Neural cell (in vitro differentiated cells): ENCODE results near the gene TPSB2. TPM values are rescaled to one million over a fixed set of nuclear protein-coding genes. Genes with fewer than 3 reads are reported as not detected.
"Not testable (repeated sequence)": the region's sequence is repeated elsewhere in the genome, so short reads cannot be mapped to it uniquely, and the experiment has no call there.

Source experiments
- H2AFZ ChIP-seq: fragments of 200-600, 300-800 bp; sonication (generic), shearing (Covaris generic); 2 replicates; pipeline ENCODE4 v1.6.0; 2014; ENCODE audit warnings: low read depth, mild to moderate bottlenecking, antibody characterized with exemption, low read length, moderate library complexity
- H3F3A ChIP-seq: fragments of 200-600 bp; shearing (Covaris generic); 2 replicates; pipeline ENCODE4 v1.6.1; 2016; ENCODE audit warnings: mild to moderate bottlenecking, moderate library complexity, mixed read lengths, antibody characterized with exemption, low read length; ENCODE audit not compliant: insufficient read depth, poor library complexity, severe bottlenecking
- H3K27ac ChIP-seq: fragments of 200-600, 300-800 bp; sonication (generic), shearing (Covaris generic); 2 replicates; pipeline ENCODE4 v1.5.1; 2014; ENCODE audit warnings: mild to moderate bottlenecking, low read length, moderate library complexity
- H3K27me3 ChIP-seq: fragments of 300-800, 200-600 bp; sonication (generic), shearing (Covaris generic); 2 replicates; pipeline ENCODE4 v1.6.0; 2014; ENCODE audit warnings: mild to moderate bottlenecking, low read depth, low read length, moderate library complexity; ENCODE audit not compliant: insufficient read depth
- H3K36me3 ChIP-seq: fragments of 300-800, 200-600 bp; sonication (generic), shearing (Covaris generic); 2 replicates; pipeline ENCODE4 v1.5.1; 2014; ENCODE audit warnings: mild to moderate bottlenecking, antibody characterized with exemption, low read length, moderate library complexity; ENCODE audit not compliant: insufficient read depth
- H3K4me2 ChIP-seq: fragments of 300-800, 200-600 bp; sonication (generic), shearing (Covaris generic); 2 replicates; pipeline ENCODE4 v1.6.0; 2014; ENCODE audit warnings: mild to moderate bottlenecking, low read length
- H3K4me3 ChIP-seq: fragments of 300-800, 200-600 bp; sonication (generic), shearing (Covaris generic); 2 replicates; pipeline ENCODE4 v1.5.1; 2014; ENCODE audit warnings: mild to moderate bottlenecking, low read length, moderate library complexity
- H3K79me2 ChIP-seq: fragments of 200-600 bp; shearing (Covaris generic); replicated peaks from 2 replicates; pipeline ENCODE4 v1.6.0; 2014; ENCODE audit warnings: mild to moderate bottlenecking, low read length, moderate library complexity; ENCODE audit not compliant: insufficient read depth
- H3K9ac ChIP-seq: fragments of 300-800, 200-600 bp; sonication (generic), shearing (Covaris generic); 2 replicates; pipeline ENCODE4 v1.6.1; 2016; ENCODE audit warnings: mild to moderate bottlenecking, low read length, mixed read lengths
- H3K9me2 ChIP-seq: fragments of 200-600 bp; shearing (Covaris generic); 2 replicates; pipeline ENCODE4 v1.6.1; 2016; ENCODE audit warnings: mild to moderate bottlenecking, low read length, mixed read lengths; ENCODE audit not compliant: insufficient read depth
- H3K9me3 ChIP-seq: fragments of 200-600, 300-800 bp; sonication (generic), shearing (Covaris generic); 2 replicates; pipeline ENCODE4 v1.6.1; 2016; ENCODE audit warnings: mild to moderate bottlenecking, mixed run types, low read length, moderate library complexity, mixed read lengths
- H4K20me1 ChIP-seq: fragments of 200-600 bp; shearing (Covaris generic); 2 replicates; pipeline ENCODE4 v1.6.1; 2016; ENCODE audit warnings: mild to moderate bottlenecking, mixed run types; ENCODE audit not compliant: insufficient read depth
- polyA plus RNA-seq: library from polyadenylated mRNA; depleted of rRNA; stranded (reverse); fragments of >200 nt; gene quantifications from 2 replicates; pipeline ENCODE4 v1.2.3, GENCODE V29; 2014

TPSB2 gene
- polyA plus RNA-seq, 1 donor from 2014 or later = not detected

- H3K4me3 ChIP-seq, H3K36me3 ChIP-seq, H3F3A ChIP-seq, H3K9me2 ChIP-seq, H4K20me1 ChIP-seq, H2AFZ ChIP-seq, H3K9me3 ChIP-seq, H3K27me3 ChIP-seq, H3K79me2 ChIP-seq, H3K27ac ChIP-seq, H3K9ac ChIP-seq, H3K4me2 ChIP-seq: not testable (repeated sequence)
Observed at GRCh38 chr16:1231301-1231700, 1.3 kb upstream of the TPSB2 start.

DNA sequence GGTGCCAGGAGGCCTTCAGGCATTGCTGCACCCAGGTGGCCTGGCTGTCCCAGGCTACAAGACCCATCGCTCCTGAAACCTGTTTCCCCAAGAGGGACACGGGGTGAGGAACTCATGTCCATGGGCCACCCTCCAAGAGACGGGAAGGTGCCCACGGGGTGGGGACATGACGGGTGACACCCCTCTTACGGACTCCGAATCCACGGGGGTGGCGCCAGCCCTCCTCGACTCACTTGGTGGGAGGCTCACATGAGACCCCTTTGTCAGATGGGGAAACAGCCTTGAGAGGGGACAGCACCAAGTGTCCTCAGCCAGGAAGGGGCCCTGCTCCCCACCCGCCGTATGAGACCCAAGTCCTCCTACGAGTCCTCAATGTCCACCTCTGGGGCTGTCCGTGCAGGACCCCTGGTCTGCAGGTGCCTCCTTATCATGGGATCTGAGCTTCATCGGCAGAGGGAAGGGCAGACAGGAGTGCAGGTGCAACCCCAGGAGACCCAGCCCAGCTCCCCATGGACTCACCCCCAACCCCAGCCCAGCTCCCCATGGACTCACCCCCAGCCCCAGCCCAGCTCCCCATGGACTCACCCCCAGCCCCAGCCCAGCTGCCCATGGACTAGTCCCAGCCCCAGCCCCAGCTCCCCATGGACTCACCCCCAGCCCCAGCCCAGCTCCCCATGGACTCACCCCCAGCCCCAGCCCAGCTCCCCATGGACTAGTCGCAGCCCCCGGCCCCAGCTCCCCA, 658 bp upstream of the TPSB2 start:
- not testable (repeated sequence) for H3K9ac ChIP-seq, H4K20me1 ChIP-seq, H3K9me3 ChIP-seq, H3K79me2 ChIP-seq, H3K9me2 ChIP-seq, H3K27me3 ChIP-seq, H3K27ac ChIP-seq, H3K4me2 ChIP-seq, H3K4me3 ChIP-seq, H2AFZ ChIP-seq, H3F3A ChIP-seq, H3K36me3 ChIP-seq

GRCh38 chr16:1229476-1229875, 508 bp downstream of the TPSB2 start:
- H3K4me3 ChIP-seq, H3K9me2 ChIP-seq, H3K79me2 ChIP-seq, H3K9me3 ChIP-seq, H3K27me3 ChIP-seq, H3K27ac ChIP-seq, H3K36me3 ChIP-seq, H2AFZ ChIP-seq, H3K9ac ChIP-seq, H4K20me1 ChIP-seq, H3F3A ChIP-seq, H3K4me2 ChIP-seq: not testable (repeated sequence)

DNA sequence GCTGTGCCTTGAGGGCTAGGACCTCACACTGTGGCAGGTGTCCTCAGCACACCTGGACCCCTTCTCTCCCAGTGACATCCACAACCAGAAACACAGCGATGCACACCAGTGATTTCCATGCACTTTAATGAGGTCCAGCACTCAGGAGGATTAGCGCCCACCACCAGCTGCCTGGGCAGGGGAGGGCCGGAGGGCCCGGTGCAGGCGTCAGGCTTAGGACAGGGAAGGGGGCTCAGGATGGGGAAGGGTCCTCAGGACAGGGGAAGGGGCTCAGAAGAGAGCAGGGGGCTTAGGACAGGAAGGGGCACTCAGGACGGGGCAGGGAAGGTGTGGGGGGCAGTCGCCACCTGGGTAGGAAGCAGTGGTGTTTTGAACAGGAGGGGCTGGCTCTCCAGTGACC, 1.8 kb downstream of the TPSB2 start:
- H3K27me3 ChIP-seq, H3K27ac ChIP-seq, H3K9ac ChIP-seq, H3K9me3 ChIP-seq, H3F3A ChIP-seq, H3K4me2 ChIP-seq, H3K4me3 ChIP-seq, H3K79me2 ChIP-seq, H4K20me1 ChIP-seq, H2AFZ ChIP-seq, H3K36me3 ChIP-seq, H3K9me2 ChIP-seq: not testable (repeated sequence)

DNA sequence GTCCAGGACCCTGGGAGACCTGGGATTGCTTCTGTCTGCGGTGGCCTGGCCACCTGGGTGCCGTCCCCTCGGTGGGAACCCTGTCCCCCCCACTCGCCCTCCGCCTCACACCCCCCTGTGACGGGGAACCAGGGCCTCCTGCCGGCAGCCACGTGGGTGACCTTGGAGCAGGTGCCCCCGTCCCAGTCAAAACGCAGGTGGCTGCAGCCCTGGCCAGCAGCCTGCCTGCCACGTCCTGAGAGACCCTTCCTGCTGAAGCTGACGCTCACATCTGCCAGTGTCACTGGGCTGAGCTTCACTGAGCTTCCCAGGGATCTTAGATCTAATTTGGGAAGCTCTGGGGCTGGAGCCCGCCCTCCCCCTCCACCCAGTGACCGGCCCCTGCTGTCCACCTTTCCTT, 3.3 kb downstream of the TPSB2 start:
- H3K36me3 ChIP-seq, H3F3A ChIP-seq, H4K20me1 ChIP-seq, H3K9me3 ChIP-seq, H3K27ac ChIP-seq, H3K4me3 ChIP-seq, H3K27me3 ChIP-seq, H3K4me2 ChIP-seq, H2AFZ ChIP-seq, H3K9ac ChIP-seq, H3K9me2 ChIP-seq, H3K79me2 ChIP-seq: not testable (repeated sequence)

DNA sequence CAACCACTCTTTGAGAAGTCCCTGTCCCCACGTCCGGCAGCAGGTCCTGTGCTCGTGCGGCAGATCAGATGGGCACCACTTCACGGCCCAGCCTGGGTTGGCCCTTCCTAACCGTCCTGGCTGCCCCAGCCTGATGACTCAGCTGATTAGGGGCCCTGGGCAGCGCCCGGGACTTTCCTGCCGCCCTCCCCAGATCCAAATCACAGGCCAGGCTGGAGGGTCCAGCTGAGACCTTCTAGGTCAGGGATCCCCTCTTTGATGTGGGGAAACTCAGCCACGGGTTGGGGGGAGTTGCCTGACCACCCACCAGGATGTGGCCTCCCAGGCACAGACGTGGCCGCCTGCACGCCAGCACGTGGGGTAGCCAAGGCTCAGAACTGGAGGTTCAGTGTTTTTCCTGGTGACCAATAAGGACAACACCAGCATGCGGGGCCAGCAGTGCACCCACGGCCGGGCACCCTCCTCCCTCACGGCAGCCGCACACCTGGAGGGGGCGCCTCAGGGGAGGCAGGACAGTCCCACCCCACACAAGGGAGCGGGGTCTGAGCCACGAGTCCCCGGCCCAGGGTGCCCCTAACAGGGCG, 4.2 kb downstream of the TPSB2 start:
- H3K9ac ChIP-seq, H3K36me3 ChIP-seq, H2AFZ ChIP-seq, H3K9me3 ChIP-seq, H3K27me3 ChIP-seq, H4K20me1 ChIP-seq, H3F3A ChIP-seq, H3K4me3 ChIP-seq, H3K79me2 ChIP-seq, H3K4me2 ChIP-seq, H3K9me2 ChIP-seq, H3K27ac ChIP-seq: not testable (repeated sequence)
